Suppressor macrophage treated with lipopolysaccharide for 4 hours (primary cell): Measurements from ENCODE around the gene AKT1.

ENCODE experiments used
- DNase-seq: peaks from one replicate; pipeline ENCODE4 v3.0.0-alpha.2; 2020

Gene AKT1

DNA sequence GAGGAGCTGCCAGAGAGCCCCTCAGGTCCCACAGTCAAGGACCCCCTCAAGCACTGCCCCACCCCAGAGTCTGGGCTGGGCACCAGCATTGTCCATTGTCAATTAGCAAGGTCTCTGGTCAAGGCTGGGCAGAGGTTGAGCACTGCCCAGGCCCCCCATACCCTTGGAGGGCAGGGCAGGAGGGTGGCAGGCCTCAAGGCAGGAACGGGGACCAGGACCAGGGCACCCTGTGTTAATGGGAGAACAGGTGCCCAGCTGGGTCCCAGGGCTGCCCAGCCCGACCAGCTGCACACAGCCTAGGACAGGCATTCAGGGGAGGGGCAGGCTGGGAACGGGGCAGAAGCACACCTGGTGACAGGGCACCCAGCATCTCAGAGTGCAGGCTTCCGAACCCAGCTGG lies 24.2 kb downstream of the AKT1 start:
- DNase-seq = no peak

DNA sequence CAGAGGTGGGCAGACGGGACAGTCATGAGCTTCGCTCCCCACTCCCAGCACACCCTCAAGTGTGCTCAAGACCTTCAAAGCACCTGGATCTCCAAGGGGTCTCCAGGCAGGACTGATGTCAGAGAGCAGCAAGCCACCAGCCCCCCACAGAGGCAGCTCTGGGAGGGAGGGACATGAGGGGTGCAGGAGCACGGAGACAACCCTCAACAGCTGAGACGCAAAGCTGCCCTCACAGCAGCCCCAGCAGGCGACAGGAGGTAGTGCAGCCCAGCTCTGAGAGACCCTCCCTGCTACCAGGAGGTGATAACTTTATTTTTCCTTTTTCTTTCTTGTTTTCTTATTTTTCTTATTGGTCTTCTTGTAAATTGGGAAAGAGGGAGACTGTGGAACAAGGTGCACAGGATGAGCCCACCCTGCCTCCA lies 24.7 kb downstream of the AKT1 start:
- DNase-seq = no peak

DNA sequence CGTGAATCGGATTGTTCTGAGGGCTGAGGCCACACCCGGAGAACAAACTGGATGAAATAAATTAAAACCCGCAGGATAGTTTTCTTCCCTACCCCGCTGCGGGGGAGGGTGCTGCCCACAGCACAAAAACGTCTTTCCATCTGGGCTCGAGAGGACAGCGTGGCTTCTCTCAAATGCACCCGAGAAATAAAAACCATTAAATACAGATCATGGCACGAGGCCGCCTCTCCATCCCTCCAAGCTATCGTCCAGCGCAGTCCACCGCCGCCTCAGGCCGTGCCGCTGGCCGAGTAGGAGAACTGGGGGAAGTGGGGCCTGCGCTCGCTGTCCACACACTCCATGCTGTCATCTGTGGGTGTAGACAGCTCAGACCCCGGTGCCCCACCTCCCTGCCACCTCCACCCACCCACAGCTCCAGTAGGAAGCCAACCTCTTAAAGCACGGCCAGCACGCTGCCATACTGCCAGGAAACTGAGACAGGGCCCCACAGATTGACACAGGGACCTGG lies 25.4 kb downstream of the AKT1 start:
- DNase-seq = no peak

DNA sequence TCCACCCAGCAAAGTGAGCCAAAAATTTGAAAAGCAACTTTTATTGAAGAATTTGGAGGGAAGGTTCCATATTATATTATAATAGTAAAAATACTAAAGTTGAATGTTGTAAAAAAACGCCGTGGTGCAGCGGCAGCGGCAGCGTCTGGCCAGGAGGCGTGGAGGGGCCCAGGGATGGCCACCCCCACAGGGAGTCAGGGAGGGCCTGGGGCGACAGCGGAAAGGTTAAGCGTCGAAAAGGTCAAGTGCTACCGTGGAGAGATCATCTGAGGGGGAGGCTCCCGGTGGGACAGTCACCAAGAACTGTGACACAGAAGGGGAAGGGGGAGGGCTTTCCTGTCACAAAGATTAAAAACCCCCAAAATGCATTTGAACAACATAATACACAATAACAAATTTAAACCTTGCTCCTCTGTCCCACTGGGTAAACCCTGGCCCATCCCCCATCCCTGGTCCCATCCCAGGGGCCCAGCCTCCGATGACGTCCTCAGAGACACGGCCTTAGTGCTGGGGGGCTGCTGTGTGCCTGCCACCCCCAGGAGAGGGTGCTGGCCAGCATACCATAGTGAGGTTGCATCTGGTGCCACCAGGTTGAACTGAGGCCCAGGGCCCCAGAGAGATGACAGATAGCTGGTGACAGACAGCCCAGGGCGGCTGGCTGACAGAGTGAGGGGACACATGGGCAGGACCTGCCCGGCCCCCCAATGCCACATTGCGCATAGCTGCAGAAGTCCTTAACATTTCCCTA lies 26.1 kb downstream of the AKT1 start:
- DNase-seq = no peak

DNA sequence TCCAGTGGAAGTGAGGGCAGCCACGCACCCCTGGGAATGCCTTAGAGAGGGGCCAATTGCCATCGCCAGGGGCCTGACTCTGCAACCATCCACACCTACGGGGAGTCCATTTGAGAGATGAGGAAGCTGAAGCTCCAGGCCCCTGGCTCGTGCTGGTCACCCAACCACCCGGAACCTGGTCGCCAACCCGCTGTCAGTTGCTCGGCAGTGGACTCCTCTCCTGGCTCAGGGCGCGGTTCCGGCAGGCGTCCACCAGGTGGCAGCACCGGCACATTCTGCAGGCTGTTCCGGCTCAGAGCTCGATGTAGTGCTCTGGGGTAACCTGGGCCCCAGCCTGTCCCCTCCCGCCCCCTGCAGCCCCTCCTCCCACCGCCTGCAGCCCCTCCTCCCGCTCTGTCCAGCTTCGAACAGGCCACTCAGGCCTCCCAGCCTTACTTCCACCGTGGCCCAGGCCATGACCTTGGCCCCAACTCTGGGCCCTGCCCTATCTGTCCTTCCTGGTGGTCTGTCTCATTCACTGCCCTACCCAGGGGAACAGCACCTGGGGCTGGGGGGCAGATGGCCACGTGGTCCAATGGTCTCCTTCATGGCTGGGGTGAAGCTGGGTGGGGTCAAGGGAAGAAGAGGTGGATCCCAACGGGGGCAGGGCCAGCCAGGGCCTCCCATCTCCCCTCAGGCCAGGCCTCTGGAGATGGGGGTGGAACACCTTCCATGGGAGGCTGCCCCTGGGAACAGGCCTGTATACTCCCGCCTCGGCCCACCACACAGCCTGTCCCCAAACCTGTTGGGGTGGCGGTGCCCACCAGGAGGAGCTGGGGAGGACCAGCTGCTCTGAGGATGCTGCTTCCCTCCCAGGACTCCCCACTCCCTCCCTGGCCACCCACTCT lies 26.9 kb downstream of the AKT1 start:
- DNase-seq = peak; percentile 89

DNA sequence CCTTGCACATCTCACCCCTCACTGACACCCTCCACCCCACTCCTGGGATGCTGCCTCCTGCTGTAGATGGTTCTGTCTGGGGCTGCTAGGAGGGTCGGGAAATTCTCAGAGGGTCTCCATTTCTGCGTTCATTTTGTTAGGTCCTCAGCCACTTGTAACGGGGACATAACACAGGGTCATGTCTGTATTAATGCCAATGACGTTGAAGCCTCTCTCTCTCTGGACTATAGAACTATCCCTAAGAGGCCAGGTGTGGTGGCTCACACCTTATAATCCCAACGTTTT lies 28.0 kb downstream of the AKT1 start:
- DNase-seq = no peak

DNA sequence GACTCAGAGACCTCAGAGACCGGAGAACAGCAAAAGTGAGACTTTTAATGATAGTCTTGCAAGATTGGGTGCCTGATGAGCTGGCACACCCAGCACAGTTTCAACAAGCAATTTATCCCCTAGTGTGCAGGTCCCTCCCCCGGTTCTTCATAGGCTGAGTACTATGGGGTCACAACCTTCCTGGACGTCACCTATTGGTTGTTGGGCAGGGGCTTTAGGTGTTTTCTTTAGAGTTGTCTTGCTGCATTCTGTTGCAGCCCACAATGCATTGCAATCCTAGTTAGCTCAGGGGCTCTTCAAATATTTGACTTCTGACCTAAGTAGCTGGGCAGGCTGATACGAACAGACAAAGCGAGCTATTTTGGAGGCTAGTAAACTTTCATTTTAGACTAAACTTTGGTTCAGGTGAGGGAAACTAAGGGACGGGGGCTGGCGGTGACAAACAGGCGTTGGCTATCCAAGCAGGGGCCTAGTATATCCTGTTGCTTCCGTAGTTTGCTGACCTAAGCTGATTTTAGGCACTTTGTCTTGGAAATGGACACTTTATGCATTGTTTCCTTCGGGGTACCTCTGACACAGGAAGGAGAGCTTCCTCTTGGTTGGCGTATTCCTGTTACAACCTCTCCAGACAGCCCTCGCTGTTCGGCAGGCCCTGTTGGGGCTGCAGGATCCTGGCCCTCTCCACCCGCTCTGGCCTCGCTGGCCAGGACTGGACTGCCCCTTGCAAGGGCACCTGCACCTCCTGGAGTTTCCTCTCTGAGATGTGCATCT lies 28.5 kb downstream of the AKT1 start:
- DNase-seq = no peak

DNA sequence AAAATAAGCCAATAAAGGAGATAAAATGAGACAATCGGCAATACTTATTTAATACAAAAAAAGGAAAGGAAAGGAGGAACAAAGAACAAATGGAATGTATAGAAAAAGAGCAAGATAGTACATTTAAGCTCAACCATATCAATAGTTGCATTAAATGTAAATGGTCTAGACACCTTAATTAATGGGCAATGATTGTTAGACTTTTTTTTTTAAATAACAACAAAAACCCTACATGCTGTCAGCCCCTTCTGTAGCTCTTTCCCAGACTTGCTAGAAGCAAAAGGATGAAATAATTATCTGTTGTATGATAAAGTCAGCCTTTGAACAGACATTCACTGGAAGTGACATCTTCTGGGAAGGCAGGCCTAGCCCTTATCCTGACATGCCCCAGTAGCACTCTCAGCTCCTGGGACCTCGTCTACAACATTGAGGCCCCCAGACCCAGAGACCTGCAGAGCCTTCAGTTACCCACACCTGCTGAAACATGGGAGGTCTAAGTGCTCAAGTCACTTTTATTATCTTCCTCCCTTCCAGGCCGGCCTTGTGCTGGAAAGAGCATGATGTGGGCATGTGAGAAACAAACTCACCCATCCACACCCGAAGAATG lies 29.2 kb downstream of the AKT1 start:
- no peak for DNase-seq

DNA sequence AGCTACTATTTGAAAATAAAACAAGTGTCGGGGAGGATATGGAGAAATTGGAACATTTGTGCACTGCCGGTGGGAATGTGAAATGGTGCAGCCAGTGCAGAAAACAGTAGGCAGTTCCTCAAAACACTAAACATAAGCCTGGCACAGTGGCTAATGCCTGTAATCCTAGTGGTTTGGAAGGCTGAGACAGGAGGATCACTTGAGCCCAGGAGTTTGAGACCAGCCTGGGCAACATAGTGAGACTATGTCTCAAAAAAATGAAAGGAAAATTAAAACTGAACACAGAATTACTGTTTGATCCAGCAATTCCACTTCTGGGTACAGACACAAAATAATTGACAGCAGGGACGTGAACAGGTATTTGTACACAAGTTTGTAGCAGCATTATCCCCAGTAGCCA lies 30.0 kb downstream of the AKT1 start:
- DNase-seq = no peak

DNA sequence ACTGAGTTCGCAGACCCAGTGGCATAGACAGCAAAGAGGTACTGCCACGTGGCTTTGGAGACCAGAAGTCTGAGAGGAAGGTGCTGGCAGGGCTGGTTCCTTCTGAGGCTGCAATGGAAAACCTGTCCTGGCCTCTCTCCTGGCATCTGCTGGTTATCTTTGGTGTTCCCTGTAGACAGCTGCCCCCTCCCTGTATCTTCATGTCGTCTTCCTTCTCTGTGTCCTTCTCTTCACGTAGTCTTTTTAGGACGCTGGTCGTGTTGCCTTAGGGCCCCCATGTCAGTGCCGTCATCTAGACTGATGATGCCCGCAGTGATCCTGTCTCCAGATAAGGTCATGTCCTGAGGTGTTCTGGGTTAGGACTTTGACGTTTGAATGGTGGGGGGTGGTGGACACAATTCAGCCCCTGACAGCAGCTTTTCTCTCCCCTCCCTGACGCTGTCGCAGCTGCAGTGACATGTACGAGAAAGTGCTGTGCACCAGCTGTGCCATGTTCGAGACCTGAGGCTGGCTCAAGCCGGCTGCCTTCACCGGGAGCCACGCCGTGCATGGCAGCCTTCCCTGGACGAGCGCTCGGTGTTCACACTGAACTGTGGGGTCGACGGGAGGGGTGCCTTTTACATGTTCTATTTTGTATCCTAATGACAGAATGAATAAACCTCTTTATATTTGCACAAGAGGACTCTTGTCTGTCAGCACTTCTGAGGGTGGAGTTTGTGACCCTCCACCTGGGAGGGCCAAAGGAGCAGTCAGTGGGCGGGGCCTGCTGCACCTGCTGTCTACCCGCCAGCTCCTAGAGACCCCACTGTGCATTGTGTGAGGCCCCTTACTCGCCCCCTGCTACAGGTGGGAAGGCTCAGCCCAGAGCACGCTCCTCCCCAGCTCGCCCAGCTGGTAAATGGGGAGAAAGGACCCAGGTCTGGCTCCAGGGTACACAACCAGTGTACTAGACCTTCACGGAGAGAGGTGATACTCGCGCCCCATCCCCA lies 36.3 kb downstream of the AKT1 start:
- DNase-seq = no peak

DNA sequence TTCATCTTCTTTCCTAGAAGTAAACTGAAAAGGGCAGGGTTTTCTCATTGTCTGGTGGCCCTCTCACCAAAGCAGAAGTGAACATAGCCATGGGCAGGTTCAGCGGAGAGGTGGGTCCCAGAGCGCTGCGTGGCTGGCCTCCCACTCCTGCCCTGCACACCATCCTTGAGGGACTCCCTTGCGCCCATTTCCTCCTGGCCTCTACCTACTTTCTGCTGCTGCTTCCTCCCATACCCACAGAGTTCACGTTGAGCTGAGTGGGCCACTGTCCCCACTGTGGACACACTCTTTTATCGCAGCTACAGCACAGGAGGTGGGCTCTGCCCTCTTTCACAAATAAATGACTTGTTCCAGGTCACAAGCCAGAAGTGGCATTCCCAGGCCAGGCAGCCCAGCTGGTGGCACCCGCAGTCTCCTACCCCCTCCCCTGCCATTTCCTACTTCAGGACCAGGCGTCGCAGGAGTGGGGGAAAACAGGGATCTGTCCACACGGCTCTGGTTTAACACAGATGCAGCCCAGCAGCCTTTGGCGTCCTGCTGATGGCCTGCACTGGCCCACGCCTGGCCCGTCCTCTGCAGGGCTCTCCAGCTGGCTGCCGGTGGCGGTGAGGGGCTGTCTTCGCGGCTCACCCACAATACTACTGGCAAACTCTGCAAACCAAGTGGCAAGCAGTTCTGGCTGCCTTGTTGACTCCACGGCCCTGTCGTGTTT lies 37.7 kb downstream of the AKT1 start:
- DNase-seq = no peak

DNA sequence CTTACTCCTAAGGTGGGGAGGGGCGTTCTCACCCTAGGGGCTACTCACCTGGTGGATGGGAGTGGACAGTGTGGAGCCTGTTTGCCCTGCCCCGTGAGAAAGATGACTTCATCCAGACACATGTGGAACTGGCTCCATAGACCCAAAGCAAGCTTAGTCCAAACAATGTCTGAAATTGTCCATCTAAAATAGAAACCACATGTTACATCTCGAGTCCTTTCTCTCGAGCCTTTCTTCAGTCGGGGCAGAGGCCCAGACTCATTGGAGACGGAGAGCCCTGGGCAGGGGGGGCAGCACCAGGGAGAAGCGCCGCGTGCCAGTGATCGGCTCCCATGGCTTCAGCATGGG lies 38.3 kb downstream of the AKT1 start:
- no peak for DNase-seq

DNA sequence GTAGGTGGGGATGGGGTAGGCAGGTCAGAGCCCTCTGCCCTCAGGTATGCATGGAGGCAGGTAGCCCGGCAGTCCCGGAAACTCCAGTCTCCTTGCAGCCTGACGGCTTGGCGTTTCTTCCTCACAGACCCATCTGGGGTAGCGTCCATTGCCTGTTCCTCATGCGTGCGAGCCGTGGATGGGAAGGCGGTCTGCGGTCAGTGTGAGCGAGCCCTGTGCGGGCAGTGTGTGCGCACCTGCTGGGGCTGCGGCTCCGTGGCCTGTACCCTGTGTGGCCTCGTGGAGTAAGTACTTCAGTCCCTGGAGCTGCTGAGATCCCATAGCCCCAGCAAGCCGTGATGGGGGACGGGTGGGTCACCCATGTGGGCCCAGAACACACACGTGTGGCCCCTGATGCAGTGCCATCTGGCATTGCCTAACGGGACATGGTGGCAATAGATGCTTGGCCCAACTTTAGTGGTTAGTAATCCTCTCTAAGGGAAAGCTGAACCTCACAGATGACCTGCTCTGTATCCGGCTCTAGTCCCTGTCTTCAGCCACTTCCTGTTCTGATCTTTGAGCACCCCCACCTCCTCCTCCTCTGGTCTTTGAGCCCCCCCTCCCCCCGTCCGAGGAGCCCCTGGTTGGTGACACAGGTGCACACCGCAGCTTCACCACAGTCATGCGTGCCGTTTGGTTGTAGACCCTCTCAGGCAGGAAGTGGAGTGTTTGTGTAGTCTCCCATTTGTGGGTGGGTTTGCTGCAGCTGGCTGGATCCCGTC lies 38.9 kb downstream of the AKT1 start:
- no peak for DNase-seq

DNA sequence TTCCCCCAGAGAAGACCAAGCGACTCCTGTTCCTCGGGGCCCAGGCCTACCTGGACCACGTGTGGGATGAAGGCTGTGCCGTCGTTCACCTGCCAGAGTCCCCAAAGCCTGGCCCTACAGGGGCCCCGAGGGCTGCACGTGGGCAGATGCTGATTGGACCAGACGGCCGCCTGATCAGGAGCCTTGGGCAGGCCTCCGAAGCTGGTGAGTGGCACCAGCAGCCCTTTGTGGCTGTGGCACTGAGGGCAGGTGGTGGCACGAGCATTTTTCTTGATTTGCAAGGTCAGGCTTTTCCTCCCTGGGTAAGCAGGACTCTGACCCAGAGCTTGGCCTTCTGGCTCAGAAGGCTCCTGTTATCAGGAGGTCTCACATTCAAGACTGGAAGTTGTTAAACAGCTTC lies 39.9 kb downstream of the AKT1 start:
- DNase-seq = no peak

DNA sequence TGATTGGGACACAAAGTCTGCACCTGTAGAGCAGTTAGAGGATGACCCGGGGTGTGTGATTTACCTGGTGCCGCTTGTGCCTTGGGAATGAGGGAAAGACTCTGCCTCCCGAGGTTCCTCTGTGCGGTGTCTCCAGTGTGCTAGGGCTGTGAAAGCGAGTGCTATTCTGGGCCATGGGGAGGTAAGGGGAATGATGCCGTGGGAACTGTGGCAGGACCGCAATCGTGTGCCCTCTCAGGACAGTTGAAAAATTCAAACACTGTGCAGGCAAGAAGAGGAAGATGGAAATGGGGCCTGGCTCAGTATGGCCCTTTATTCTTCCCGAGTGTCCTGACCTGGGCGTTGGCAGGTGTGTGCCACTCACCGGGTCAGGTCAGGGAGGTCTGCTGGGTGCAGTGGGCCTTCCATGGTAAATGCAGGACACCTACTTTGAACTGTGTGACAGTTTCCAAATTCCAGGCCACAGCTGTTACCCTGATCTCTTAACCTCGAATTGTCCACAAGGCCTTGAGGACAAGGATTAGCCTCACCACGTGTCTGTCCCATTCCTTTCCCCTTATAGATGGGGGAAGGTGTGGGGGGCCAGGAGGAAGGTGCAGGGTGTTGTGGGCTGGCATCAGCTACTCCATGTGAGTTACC lies 41.2 kb downstream of the AKT1 start:
- DNase-seq = no peak

DNA sequence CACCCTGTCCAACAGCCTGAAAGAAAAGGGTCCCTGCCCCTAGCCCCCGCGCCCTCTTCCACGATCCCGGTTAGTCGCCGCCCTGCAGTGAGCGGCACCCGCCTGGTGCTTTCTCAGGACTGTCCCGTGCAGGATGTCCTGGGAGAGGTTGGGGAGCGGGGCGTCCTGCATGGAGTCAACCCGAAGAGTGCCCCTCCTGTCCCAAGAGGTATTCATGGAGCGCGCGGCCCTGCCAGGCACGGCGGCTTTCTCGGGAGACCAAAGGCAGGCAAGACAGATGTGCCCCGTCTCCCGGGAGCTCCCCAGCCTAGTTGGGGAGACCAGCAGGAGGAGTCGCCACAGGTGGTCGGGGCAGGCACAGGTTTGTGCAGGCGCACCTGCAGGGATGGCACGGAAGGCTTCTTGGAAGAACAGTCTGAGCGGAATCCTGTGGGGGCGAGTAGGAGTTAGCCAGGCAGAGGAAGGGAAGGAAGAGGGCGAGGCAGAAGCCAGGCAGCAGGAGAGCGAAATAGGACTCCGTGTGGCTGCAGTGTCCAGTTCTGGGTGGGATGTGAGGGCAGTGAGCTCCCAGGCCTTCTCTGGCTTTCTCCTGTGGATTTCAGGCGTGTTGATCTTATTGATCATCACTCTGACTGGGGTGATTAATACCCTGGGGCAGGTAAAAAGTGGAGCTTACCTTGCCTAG lies 41.9 kb downstream of the AKT1 start:
- DNase-seq = peak; percentile 14

DNA sequence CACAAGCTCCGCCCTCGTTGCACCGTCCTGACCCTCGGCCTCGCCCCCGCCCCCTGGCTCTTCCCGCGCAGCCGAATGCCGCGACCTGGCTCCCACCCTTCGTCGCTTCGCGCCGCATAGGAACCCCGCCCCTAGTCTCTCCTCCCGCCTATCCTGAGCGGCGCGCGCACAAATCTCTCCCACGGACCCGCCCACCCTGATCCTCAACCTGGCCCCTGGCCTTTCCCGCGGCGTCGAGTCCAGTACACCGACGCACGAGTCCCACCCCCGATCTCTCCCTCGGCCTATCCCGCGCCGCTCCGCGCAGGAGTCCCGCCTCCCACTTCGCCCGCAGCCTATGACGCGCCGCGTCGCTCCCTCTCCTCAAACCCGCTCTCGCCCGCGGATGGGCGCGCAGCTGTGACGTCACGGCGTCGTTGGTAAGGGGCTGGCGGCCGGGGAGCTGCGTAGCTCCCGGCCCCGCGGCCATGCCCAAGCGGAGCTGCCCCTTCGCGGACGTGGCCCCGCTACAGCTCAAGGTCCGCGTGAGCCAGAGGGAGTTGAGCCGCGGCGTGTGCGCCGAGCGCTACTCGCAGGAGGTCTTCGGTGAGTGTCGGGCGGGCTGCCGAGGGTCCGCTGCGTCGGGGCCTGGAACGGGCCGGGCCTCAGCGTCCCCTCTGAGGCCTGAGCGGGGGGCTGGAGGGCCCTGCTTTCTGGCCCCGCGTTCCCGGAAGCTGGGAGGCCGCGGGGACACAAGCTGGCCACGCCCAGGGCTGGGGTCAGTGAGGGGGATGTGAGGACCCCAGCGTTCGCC lies 42.6 kb downstream of the AKT1 start, which contains the start of gene SIVA1:
Gene SIVA1 (plus strand): TSS at position 413 of the 793 bp plus-strand sequence. CDS start 55 bp downstream, at position 468.
- DNase-seq = peak; percentile 100

DNA sequence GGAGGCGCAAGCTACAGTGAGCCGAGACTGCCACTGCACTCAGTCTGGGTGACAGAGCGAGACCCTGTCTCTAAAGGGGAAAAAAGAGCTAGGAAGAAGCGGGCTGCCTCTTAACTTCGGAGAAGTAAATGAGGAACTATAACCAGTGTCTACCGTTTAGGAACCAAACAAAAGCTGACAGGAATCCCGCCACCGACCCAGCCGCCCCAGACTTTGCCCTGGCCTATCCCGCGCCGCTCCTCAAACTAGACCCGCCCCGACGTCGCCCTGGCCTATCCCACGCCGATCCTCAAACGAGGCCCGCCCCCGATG lies 43.2 kb downstream of the AKT1 start:
- DNase-seq = no peak
